Fibroblast of pulmonary artery (primary cell): ENCODE data around the gene ACTL10.

ENCODE experiments used
- DNase-seq: peaks from one replicate; pipeline ENCODE4 v3.0.0-alpha.2; 2010; ENCODE audit warnings: low read depth
- H3K4me3 ChIP-seq: replicated peaks from 2 replicates; pipeline ENCODE4 v1.5.1; 2011; ENCODE audit warnings: low read depth, mild to moderate bottlenecking, control low read depth, low read length, moderate library complexity
- TF ChIP-seq, protein P1 (sequence below): IDR thresholded peaks from 2 replicates; pipeline ENCODE4 v1.5.1; 2011; ENCODE audit warnings: mild to moderate bottlenecking, control low read depth, low read length, inconsistent platforms; ENCODE audit errors: missing control alignments

The ACTL10 gene

DNA sequence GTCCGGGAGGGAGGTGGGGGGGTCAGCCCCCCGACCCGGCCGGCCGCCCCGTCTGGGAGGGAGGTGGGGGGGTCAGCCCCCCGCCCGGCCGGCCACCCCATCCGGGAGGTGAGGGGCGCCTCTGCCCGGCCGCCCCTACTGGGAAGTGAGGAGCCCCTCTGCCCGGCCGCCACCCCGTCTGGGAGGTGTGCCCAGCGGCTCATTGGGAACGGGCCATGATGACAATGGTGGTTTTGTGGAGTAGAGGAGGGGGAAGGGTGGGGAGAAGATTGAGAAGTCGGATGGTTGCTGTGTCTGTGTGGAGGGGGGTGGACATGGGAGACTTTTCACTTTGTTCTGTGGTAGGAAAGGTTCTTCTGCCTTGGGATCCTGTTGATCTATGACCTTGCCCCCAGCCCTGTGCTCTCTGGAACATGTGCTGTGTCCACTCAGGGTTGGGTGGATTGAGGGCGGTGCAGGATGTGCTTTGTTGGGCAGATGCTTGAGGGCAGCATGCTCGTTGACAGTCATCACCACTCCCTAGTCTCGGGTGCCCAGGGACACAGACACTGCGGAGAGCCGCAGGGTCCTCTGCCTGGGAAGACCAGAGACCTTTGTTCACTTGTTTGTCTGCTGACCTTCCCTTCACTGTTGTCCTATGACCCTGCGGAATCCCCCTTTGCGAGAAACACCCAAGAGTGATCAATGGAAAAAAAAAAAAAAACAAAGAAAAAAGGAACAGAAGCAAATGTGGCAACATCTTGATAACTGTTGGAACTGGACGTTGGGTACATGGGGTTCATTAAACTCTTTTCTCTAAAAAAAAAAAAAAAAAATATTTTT lies 35.1 kb downstream of the ACTL10 start:
- H3K4me3 ChIP-seq, result no peak overlapping the region
- TF ChIP-seq, protein P1, sequence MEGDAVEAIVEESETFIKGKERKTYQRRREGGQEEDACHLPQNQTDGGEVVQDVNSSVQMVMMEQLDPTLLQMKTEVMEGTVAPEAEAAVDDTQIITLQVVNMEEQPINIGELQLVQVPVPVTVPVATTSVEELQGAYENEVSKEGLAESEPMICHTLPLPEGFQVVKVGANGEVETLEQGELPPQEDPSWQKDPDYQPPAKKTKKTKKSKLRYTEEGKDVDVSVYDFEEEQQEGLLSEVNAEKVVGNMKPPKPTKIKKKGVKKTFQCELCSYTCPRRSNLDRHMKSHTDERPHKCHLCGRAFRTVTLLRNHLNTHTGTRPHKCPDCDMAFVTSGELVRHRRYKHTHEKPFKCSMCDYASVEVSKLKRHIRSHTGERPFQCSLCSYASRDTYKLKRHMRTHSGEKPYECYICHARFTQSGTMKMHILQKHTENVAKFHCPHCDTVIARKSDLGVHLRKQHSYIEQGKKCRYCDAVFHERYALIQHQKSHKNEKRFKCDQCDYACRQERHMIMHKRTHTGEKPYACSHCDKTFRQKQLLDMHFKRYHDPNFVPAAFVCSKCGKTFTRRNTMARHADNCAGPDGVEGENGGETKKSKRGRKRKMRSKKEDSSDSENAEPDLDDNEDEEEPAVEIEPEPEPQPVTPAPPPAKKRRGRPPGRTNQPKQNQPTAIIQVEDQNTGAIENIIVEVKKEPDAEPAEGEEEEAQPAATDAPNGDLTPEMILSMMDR, result no peak
- DNase-seq, result no peak

DNA sequence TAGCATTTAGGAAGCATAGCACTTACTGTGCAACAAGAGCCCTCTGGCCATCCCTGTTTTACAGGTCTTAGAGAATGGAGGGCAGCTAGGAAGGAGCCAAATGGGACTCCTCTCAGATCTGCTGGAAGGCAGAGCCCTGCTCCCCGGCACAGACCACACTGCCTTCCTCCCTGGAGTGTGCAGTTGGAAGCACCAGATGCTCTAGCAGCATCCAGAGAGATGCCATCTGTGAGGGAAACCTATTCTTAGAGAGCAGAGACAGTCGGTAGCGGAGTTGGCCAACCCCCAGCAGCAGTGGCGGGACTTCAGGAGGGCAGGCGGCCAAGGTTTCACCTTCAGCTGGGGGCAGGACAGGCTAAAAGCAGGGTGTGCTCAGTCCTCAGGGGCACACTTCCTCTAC lies 36.1 kb downstream of the ACTL10 start:
- TF ChIP-seq, protein P1, result no peak
- no peak for DNase-seq

DNA sequence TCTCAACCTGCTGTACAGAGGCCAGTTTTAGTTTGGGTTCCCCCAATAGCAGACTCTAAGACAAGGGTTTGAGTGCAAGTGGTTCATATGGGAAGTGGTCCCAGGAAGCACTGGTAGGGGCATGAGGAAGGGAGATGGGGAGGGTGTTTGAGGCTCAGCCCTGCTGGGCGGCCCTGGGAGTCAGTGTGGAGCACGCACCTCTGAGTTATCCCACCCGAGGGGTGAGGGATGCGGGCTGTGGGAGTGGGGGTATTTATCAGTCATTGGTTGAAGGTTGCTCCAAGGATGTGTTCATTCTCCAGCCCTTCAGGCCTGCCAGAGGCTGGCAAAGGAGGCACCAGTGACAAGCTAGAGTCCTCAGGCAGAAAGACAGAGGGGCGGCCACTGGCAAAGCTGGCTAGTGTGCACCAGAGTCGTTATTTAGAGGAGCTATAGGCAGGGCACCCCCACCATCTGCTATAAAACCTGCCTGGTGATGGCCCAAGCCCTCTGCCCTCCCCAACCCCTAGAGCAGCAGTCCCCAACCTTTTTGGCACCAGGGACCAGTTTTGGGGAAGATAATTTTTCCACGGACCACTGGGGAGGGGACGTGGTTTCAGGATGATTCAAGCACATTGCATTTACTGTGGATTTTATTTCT lies 36.9 kb downstream of the ACTL10 start:
- TF ChIP-seq, protein P1, result no peak
- H3K4me3 ChIP-seq, result no peak overlapping the region
- DNase-seq, result no peak

More for the DNA sequence above, 36.1 kb downstream of the ACTL10 start:
- no peak overlapping the region for H3K4me3 ChIP-seq

DNA sequence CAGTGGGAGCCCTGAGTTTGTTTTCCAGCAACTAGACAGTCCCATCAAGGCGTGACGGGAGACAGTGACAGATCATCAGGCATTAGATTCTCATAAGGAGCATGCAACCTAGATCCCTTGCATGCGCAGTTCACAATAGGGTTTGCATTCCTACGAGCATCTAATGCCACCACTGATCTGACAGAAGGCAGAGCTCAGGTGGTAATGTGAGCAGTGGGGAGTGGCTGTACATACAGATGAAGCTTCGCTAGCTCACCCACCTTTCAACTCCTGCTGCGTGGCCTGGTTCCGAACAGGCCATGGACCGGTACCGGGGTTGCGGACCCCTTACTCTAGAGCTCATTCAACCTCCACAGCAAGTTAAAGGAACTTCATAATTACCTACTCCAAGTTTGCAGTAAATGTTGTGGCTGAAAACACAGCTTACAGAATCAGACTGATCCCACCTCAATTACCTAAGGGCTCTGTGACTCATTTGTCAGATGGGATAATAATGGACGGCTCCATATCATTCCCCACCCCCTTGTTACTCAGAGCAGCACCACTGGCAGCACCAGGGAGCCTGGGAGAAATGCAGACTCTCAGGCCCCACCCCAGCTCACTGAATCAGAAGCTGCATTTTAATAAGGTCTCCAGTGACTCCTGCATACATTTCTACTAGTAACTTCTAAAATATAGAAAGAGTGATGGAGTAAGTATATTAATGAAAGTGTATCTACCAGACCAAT lies 37.6 kb downstream of the ACTL10 start:
- DNase-seq, result no peak
- no peak overlapping the region for H3K4me3 ChIP-seq
- TF ChIP-seq, protein P1, result no peak

DNA sequence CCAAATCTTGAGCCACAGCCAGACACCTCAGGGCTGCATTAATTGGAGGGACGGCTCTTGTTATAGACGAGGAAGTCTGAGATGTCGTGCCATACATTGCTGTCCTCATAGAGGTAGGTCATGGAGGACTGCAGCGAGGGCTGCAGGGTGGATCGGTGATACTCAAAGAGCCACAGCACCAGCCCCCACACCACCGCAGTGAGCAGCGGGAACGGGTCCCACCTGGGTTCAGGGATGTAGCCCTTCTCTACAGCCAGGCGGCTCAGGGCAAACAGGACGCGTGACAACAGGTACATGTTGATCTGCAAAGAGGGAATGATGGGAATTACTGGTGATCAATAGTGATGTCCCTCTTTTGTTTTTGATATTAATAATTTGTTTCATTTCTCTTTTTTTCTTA lies 40.9 kb downstream of the ACTL10 start:
- TF ChIP-seq, protein P1, result no peak
- no peak overlapping the region for H3K4me3 ChIP-seq
- DNase-seq, result no peak

DNA sequence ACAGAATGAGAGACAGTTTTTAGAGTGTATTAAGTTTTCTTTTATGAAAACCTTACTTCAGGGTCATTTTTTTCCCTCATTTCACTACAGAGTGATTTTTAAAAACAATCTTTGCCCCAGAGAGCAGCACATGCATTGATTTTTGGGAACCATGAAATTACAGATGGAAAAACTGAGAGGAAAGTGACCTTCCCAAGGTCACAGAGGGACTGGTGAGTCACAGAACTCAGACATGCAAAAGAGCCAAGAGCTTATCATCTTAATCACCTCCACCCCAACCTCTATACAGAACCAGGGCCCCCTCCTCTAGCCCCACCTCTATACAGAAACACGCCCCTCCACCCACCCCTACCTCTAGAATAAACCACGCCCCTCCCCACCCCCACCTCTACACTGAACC lies 42.7 kb downstream of the ACTL10 start:
- TF ChIP-seq, protein P1, result no peak
- DNase-seq, result no peak
- no peak overlapping the region for H3K4me3 ChIP-seq
